Activated CD4-positive, alpha-beta memory T cell treated with anti-CD3 and anti-CD28 coated beads, Interleukin-2, amount 10 ng/mL, durations not matched to agents 7 days and 5 days (primary cell): ENCODE results near the gene SRP54. TPM values are rescaled to one million over a fixed set of nuclear protein-coding genes. Genes with fewer than 3 reads are reported as not detected.

Source experiments
- CTCF ChIA-PET: fragments of 350-600 bp; sonication (Branson Sonifier 250); formaldehyde crosslinking; loops from one replicate; lab custom pipeline; 2021; ENCODE audit warnings: antibody characterized with exemption, inconsistent platforms; lab: Charles Lee
- POLR2A ChIA-PET: fragments of 350-600 bp; sonication (Branson Sonifier 250); formaldehyde crosslinking; loops from one replicate; lab custom pipeline; 2021; ENCODE audit warnings: antibody characterized with exemption; lab: Charles Lee
- DNase-seq: peaks from one replicate; pipeline ENCODE4 v3.0.0-alpha.2; 2020
- H3K27ac Mint-ChIP-seq: one replicate; pipeline ENCODE4 v1.8.0; 2021; ENCODE audit warnings: mild to moderate bottlenecking, mixed read lengths
- H3K27me3 Mint-ChIP-seq: one replicate; pipeline ENCODE4 v1.8.0; 2021; ENCODE audit warnings: mixed read lengths
- H3K36me3 Mint-ChIP-seq: one replicate; pipeline ENCODE4 v1.8.0; 2021; ENCODE audit warnings: low read depth, mixed read lengths
- H3K4me1 Mint-ChIP-seq: one replicate; pipeline ENCODE4 v1.8.0; 2021; ENCODE audit warnings: mixed read lengths
- H3K4me3 Mint-ChIP-seq: one replicate; pipeline ENCODE4 v1.8.0; 2021; ENCODE audit warnings: mild to moderate bottlenecking, mixed read lengths
- H3K9me3 Mint-ChIP-seq: one replicate; pipeline ENCODE4 v1.8.0; 2021; ENCODE audit warnings: mixed read lengths
- total RNA-seq, 2 experiments: library from RNA; stranded (reverse); gene quantifications; one replicate each; pipeline ENCODE4 v1.2.3, GENCODE V29; 2021

The SRP54 gene
- total RNA-seq, 2 experiments from 2014 or later = 69.4 to 71.2 TPM

GRCh38 chr14:34964977-34965764 is 17.6 kb upstream of the SRP54 start:
- Mint-ChIP-seq H3K9me3 (no peaks in the 10 kb centered on the region), H3K27me3 (no peaks in the 10 kb centered on the region), H3K4me3 (no peak overlapping the region), H3K27ac (no peak overlapping the region), H3K36me3 (peaks cover 22% of the 10 kb centered on the region), H3K4me1 (peaks cover 15% of the 10 kb centered on the region)
- CTCF ChIA-PET = interaction anchor here (0.9 kb wide), 1 partner anchor 16 kb away, joined by 3 read pairs; no protein-coding TSS in a partner anchor
- no peak for DNase-seq
- POLR2A ChIA-PET = interaction anchor here (1.2 kb wide), 1 partner anchor 16 kb away, joined by 3 read pairs; no protein-coding TSS in a partner anchor

GRCh38 chr14:34965912-34966311 is 16.9 kb upstream of the SRP54 start:
- POLR2A ChIA-PET = interaction anchor here (1.0 to 1.2 kb wide), 2 partner anchors 15 to 18 kb away, joined by 3 read pairs; no protein-coding TSS in a partner anchor
- Mint-ChIP-seq H3K27ac (no peak overlapping the region), H3K4me3 (no peak overlapping the region), H3K27me3 (no peaks in the 10 kb centered on the region), H3K4me1 (peaks cover 15% of the 10 kb centered on the region), H3K36me3 (peaks cover 20% of the 10 kb centered on the region), H3K9me3 (no peaks in the 10 kb centered on the region)
- DNase-seq = no peak
- CTCF ChIA-PET = no interaction called here

- DNase-seq = no peak
- peaks cover 23% of the 10 kb centered on the region for H3K36me3 Mint-ChIP-seq
- H3K27ac Mint-ChIP-seq = no peak overlapping the region
- POLR2A ChIA-PET = interaction anchor here (1.0 kb wide), 1 partner anchor 17 kb away, joined by 3 read pairs; no protein-coding TSS in a partner anchor
- H3K9me3 Mint-ChIP-seq = no peaks in the 10 kb centered on the region
- peaks cover 15% of the 10 kb centered on the region for H3K4me1 Mint-ChIP-seq
- H3K27me3 Mint-ChIP-seq = no peaks in the 10 kb centered on the region
- H3K4me3 Mint-ChIP-seq = no peak overlapping the region
- CTCF ChIA-PET = no interaction called here
Measured at GRCh38 chr14:34966413-34966812, 16.4 kb upstream of the SRP54 start.

- Mint-ChIP-seq H3K4me3 (no peak overlapping the region), H3K27ac (no peak overlapping the region), H3K9me3 (no peaks in the 10 kb centered on the region), H3K27me3 (no peaks in the 10 kb centered on the region), H3K4me1 (peaks cover 15% of the 10 kb centered on the region), H3K36me3 (peaks cover 30% of the 10 kb centered on the region)
- no peak for DNase-seq
- ChIA-PET POLR2A (interaction anchor here (2.1 kb wide), 1 partner anchor 11 kb away, joined by 16 read pairs; the partner anchor contains the start of gene SRP54), CTCF (interaction anchor here (1.5 kb wide), 1 partner anchor 10 kb away, joined by 7 read pairs; no protein-coding TSS in a partner anchor)
Measured at GRCh38 chr14:34970665-34971064, 12.1 kb upstream of the SRP54 start.

GRCh38 chr14:34971381-34971780 is 11.4 kb upstream of the SRP54 start:
- CTCF ChIA-PET = interaction anchor here (1.0 to 1.5 kb wide), 2 partner anchors 10 to 11 kb away, joined by 3 to 7 read pairs; partner anchors contain the start of gene SRP54
- POLR2A ChIA-PET = interaction anchor here (2.1 kb wide), 1 partner anchor 11 kb away, joined by 16 read pairs; the partner anchor contains the start of gene SRP54
- Mint-ChIP-seq H3K36me3 (peaks cover 32% of the 10 kb centered on the region), H3K4me1 (peaks cover 12% of the 10 kb centered on the region), H3K27me3 (no peaks in the 10 kb centered on the region), H3K9me3 (no peaks in the 10 kb centered on the region), H3K4me3 (no peak overlapping the region), H3K27ac (no peak overlapping the region)
- no peak for DNase-seq

- DNase-seq = no peak
- POLR2A ChIA-PET = interaction anchor here (2.1 kb wide), 1 partner anchor 10 kb away, joined by 16 read pairs; the partner anchor contains the start of gene SRP54
- Mint-ChIP-seq H3K36me3 (peaks cover 30% of the 10 kb centered on the region), H3K9me3 (no peaks in the 10 kb centered on the region), H3K4me3 (no peak overlapping the region), H3K4me1 (peaks cover 9% of the 10 kb centered on the region), H3K27ac (no peak overlapping the region), H3K27me3 (no peaks in the 10 kb centered on the region)
- CTCF ChIA-PET = interaction anchor here (1.0 to 1.5 kb wide), 2 partner anchors 9 to 11 kb away, joined by 3 to 7 read pairs; partner anchors contain the start of gene SRP54
Measured at GRCh38 chr14:34971801-34972200, 11.0 kb upstream of the SRP54 start.

GRCh38 chr14:34978444-34978843 is 4.3 kb upstream of the SRP54 start:
- no peak for DNase-seq
- Mint-ChIP-seq H3K27ac (no peak overlapping the region), H3K4me1 (peaks cover 10% of the 10 kb centered on the region), H3K4me3 (no peak overlapping the region), H3K9me3 (no peaks in the 10 kb centered on the region), H3K27me3 (no peaks in the 10 kb centered on the region), H3K36me3 (peaks cover 6% of the 10 kb centered on the region)
- ChIA-PET POLR2A (interaction anchor here (7.0 kb wide), 1 partner anchor 68 kb away, joined by 97 read pairs; the partner anchor contains the start of gene FAM177A1), CTCF (no interaction called here)

GRCh38 chr14:34980337-34980900 is 2.4 kb upstream of the SRP54 start:
- H3K9me3 Mint-ChIP-seq = no peaks in the 10 kb centered on the region
- peaks cover 11% of the 10 kb centered on the region for H3K36me3 Mint-ChIP-seq
- H3K27me3 Mint-ChIP-seq = no peaks in the 10 kb centered on the region
- CTCF ChIA-PET = interaction anchor here (1.0 to 3.5 kb wide), 17 partner anchors 9 to 435 kb away, joined by 3 to 20 read pairs (median 4); partner anchors contain the start of genes BAZ1A and FAM177A1
- no peak for DNase-seq
- peaks cover 10% of the 10 kb centered on the region for H3K4me1 Mint-ChIP-seq
- H3K27ac Mint-ChIP-seq = no peak overlapping the region
- POLR2A ChIA-PET = interaction anchor here (0.8 to 7.0 kb wide), 15 partner anchors 9 to 436 kb away, joined by 3 to 97 read pairs (median 7); partner anchors contain the start of genes BAZ1A, CFL2, FAM177A1 and NFKBIA
- no peak overlapping the region for H3K4me3 Mint-ChIP-seq

GRCh38 chr14:34981743-34982420 is 910 bp upstream of the SRP54 start:
- peaks cover 15% of the 10 kb centered on the region for H3K36me3 Mint-ChIP-seq

GRCh38 chr14:34983148-34983760 is 462 bp downstream of the SRP54 start:
- Mint-ChIP-seq H3K9me3 (no peaks in the 10 kb centered on the region), H3K4me3 (no peak overlapping the region), H3K27me3 (no peaks in the 10 kb centered on the region), H3K4me1 (peaks cover 17% of the 10 kb centered on the region), H3K27ac (no peak overlapping the region), H3K36me3 (peaks cover 15% of the 10 kb centered on the region)
- ChIA-PET POLR2A (interaction anchor here (0.8 to 7.0 kb wide), 25 partner anchors 9 to 843 kb away, joined by 3 to 97 read pairs (median 5); partner anchors contain the start of genes BAZ1A, BRMS1L, CFL2 and FAM177A1), CTCF (interaction anchor here (0.5 to 3.5 kb wide), 4 partner anchors 11 to 420 kb away, joined by 3 to 20 read pairs (median 4); partner anchors contain the start of gene FAM177A1)
- DNase-seq = no peak

More at GRCh38 chr14:34981743-34982420, 910 bp upstream of the SRP54 start:
- Mint-ChIP-seq H3K27ac (no peak overlapping the region), H3K27me3 (no peaks in the 10 kb centered on the region), H3K4me3 (no peak overlapping the region), H3K4me1 (peaks cover 14% of the 10 kb centered on the region), H3K9me3 (no peaks in the 10 kb centered on the region)
- CTCF ChIA-PET = interaction anchor here (0.7 to 3.5 kb wide), 21 partner anchors 8 to 438 kb away, joined by 3 to 20 read pairs (median 4); partner anchors contain the start of genes BAZ1A, FAM177A1, PPP2R3C and PRORP
- POLR2A ChIA-PET = interaction anchor here (0.6 to 7.0 kb wide), 27 partner anchors 8 to 844 kb away, joined by 3 to 97 read pairs (median 4); partner anchors contain the start of genes BAZ1A, BRMS1L, CFL2 and FAM177A1
- peak; percentile 52 for DNase-seq

GRCh38 chr14:34983786-34984185 is 994 bp downstream of the SRP54 start:
- H3K4me1 Mint-ChIP-seq = peaks cover 17% of the 10 kb centered on the region
- H3K36me3 Mint-ChIP-seq = peaks cover 15% of the 10 kb centered on the region
- DNase-seq = no peak
- no peak overlapping the region for H3K4me3 Mint-ChIP-seq
- H3K9me3 Mint-ChIP-seq = no peaks in the 10 kb centered on the region
- ChIA-PET POLR2A (interaction anchor here (0.8 to 7.0 kb wide), 16 partner anchors 10 to 432 kb away, joined by 3 to 97 read pairs (median 8); partner anchors contain the start of genes BAZ1A, FAM177A1, NFKBIA and PPP2R3C), CTCF (interaction anchor here (0.9 to 3.5 kb wide), 2 partner anchors 63 to 420 kb away, joined by 3 to 20 read pairs; partner anchors contain the start of gene FAM177A1)
- no peak overlapping the region for H3K27ac Mint-ChIP-seq
- no peaks in the 10 kb centered on the region for H3K27me3 Mint-ChIP-seq
